Activated CD4-positive, alpha-beta T cell treated with anti-CD3 and anti-CD28 coated beads for 36 hours (primary cell): ENCODE data around the gene KLK15. TPM values are rescaled to one million over a fixed set of nuclear protein-coding genes. Genes with fewer than 3 reads are reported as not detected.

ENCODE experiments used
- ATAC-seq: fragments of 200-7000 bp; cut with Tn5 transposase; one replicate; pipeline ENCODE4 v1.10.0; 2021; ENCODE audit warnings: mild to moderate bottlenecking, moderate library complexity
- CTCF ChIA-PET: fragments of 350-600 bp; sonication (Branson Sonifier 250); formaldehyde crosslinking; loops from one replicate; lab custom pipeline; 2021; ENCODE audit warnings: antibody characterized with exemption; lab: Charles Lee
- POLR2A ChIA-PET: fragments of 350-600 bp; sonication (Branson Sonifier 250); formaldehyde crosslinking; loops from one replicate; lab custom pipeline; 2021; ENCODE audit warnings: antibody characterized with exemption, inconsistent platforms; lab: Charles Lee
- DNase-seq: peaks from one replicate; pipeline ENCODE4 v3.0.0-alpha.2; 2020
- H3K27ac Mint-ChIP-seq: one replicate; pipeline ENCODE4 v1.8.0; 2021; ENCODE audit warnings: mixed read lengths
- H3K27me3 Mint-ChIP-seq: one replicate; pipeline ENCODE4 v1.8.0; 2021; ENCODE audit warnings: mixed read lengths
- H3K36me3 Mint-ChIP-seq: one replicate; pipeline ENCODE4 v1.8.0; 2021; ENCODE audit warnings: low read depth, mixed read lengths
- H3K4me1 Mint-ChIP-seq: one replicate; pipeline ENCODE4 v1.8.0; 2021; ENCODE audit warnings: mixed read lengths
- H3K4me3 Mint-ChIP-seq: one replicate; pipeline ENCODE4 v1.8.0; 2021; ENCODE audit warnings: mild to moderate bottlenecking, moderate library complexity, mixed read lengths
- H3K9me3 Mint-ChIP-seq: one replicate; pipeline ENCODE4 v1.8.0; 2021; ENCODE audit warnings: low read depth, mixed read lengths
- intact Hi-C, 2 experiments: fragments of 100-400 bp; cut with DNase I in 1 of 2; cut with micrococcal nuclease in 1 of 2; formaldehyde crosslinking; loops; one replicate each; pipeline versions ENCODE4 v1.14.2 to v1.15.1; 2022 to 2024; cut with DNase I, micrococcal nuclease
- total RNA-seq, 2 experiments: library from RNA; stranded (reverse); gene quantifications; one replicate each; pipeline ENCODE4 v1.2.3, GENCODE V29; 2021

Gene KLK15
- total RNA-seq, 2 experiments from 2014 or later, result not detected

DNA sequence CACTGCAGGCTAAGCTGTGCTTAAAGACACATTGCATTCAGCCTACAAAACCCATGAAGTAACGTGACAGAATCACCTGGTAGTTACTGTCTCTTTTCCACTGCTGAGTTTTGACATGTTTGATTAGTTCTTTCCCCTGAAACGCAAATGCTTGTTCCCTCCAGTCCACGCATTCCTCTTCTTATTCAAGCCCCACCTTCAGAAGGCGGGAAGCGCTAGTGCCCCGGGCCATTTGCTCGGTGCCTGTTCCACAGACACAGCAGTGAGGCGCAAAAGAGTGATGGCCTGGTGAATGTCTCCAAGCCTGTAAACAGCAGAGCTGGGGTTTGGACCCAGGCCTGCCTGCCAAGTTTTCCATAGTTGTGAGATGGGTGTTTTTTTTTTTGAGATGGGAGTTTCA, 32.3 kb downstream of the KLK15 start:
- H3K27me3 Mint-ChIP-seq, result no peaks in the 10 kb centered on the region
- DNase-seq, result no peak
- no peaks in the 10 kb centered on the region for H3K9me3 Mint-ChIP-seq
- H3K27ac Mint-ChIP-seq, result peak overlapping the region; percentile 19
- POLR2A ChIA-PET, result interaction anchor here (0.6 to 0.7 kb wide), 3 partner anchors 16 to 783 kb away, joined by 3 to 5 read pairs (median 4); no protein-coding TSS in a partner anchor
- peaks cover 35% of the 10 kb centered on the region for H3K4me1 Mint-ChIP-seq
- H3K4me3 Mint-ChIP-seq, result peak overlapping the region; percentile 35
- peaks cover 65% of the 10 kb centered on the region for H3K36me3 Mint-ChIP-seq
- intact Hi-C loops, result loop anchor here in 1 of 2 experiments (5.0 kb wide), 1 partner anchor 444 kb away; no protein-coding TSS in a partner anchor
- no peak for ATAC-seq
- CTCF ChIA-PET, result interaction anchor here (1.1 to 1.2 kb wide), 2 partner anchors 18 to 131 kb away, joined by 3 to 4 read pairs; no protein-coding TSS in a partner anchor

GRCh38 chr19:50799547-50799851, 33.9 kb downstream of the KLK15 start:
- Mint-ChIP-seq H3K27ac (no peak overlapping the region), H3K4me1 (peaks cover 32% of the 10 kb centered on the region), H3K36me3 (peaks cover 65% of the 10 kb centered on the region), H3K4me3 (no peak overlapping the region), H3K9me3 (no peaks in the 10 kb centered on the region), H3K27me3 (no peaks in the 10 kb centered on the region)
- ChIA-PET POLR2A (no interaction called here), CTCF (no interaction called here)
- intact Hi-C loops, result loop anchor here in 1 of 2 experiments (10.0 kb wide), 1 partner anchor 435 kb away; the partner anchor contains the start of gene NAPSA
- ATAC-seq, result no peak
- DNase-seq, result no peak

GRCh38 chr19:50798659-50799546, 34.5 kb downstream of the KLK15 start:
- intact Hi-C loops, result loop anchor here in 1 of 2 experiments (10.0 kb wide), 1 partner anchor 434 kb away; the partner anchor contains the start of gene NAPSA
- CTCF ChIA-PET, result interaction anchor here (0.8 kb wide), 1 partner anchor 103 kb away, joined by 3 read pairs; no protein-coding TSS in a partner anchor
- ATAC-seq (no peak), DNase-seq (no peak)
- H3K9me3 Mint-ChIP-seq, result no peaks in the 10 kb centered on the region
- POLR2A ChIA-PET, result interaction anchor here (0.6 kb wide), 1 partner anchor 96 kb away, joined by 5 read pairs; no protein-coding TSS in a partner anchor
- H3K36me3 Mint-ChIP-seq, result peaks cover 61% of the 10 kb centered on the region
- no peak overlapping the region for H3K27ac Mint-ChIP-seq
- peaks cover 33% of the 10 kb centered on the region for H3K4me1 Mint-ChIP-seq
- H3K4me3 Mint-ChIP-seq, result no peak overlapping the region
- H3K27me3 Mint-ChIP-seq, result no peaks in the 10 kb centered on the region

GRCh38 chr19:50797781-50798658, 35.4 kb downstream of the KLK15 start:
- Mint-ChIP-seq H3K36me3 (peaks cover 52% of the 10 kb centered on the region), H3K9me3 (no peaks in the 10 kb centered on the region), H3K27ac (no peak overlapping the region), H3K4me3 (no peak overlapping the region), H3K27me3 (no peaks in the 10 kb centered on the region), H3K4me1 (peaks cover 27% of the 10 kb centered on the region)
- POLR2A ChIA-PET, result interaction anchor here (0.6 to 1.1 kb wide), 2 partner anchors 73 to 95 kb away, joined by 3 to 5 read pairs; no protein-coding TSS in a partner anchor
- intact Hi-C loops, result loop anchor here in 1 of 2 experiments (10.0 kb wide), 1 partner anchor 433 kb away; the partner anchor contains the start of gene NAPSA
- CTCF ChIA-PET, result interaction anchor here (0.6 to 0.9 kb wide), 3 partner anchors 37 to 481 kb away, joined by 3 to 4 read pairs (median 3); no protein-coding TSS in a partner anchor
- no peak for ATAC-seq
- no peak for DNase-seq

DNA sequence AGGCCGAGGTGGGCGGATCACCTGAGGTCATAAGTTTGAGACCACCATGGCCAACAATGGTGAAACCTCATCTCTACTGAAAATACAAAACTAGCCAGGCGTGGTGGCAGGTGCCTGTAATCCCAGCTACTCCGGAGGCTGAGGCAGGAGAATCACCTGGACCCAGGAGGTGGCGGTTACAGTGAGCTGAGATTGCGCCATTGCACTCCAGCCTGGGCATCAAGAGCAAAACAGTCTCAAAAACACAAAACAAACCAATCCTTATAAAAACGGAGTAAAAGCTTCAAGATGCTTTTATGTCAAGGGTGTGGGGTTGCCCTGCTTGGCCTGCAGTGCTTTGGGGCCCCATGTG, 36.0 kb downstream of the KLK15 start:
- ChIA-PET CTCF (interaction anchor here (0.6 to 0.9 kb wide), 2 partner anchors 38 to 481 kb away, joined by 3 to 4 read pairs; no protein-coding TSS in a partner anchor), POLR2A (interaction anchor here (1.1 kb wide), 1 partner anchor 73 kb away, joined by 3 read pairs; no protein-coding TSS in a partner anchor)
- intact Hi-C loops, result loop anchor here in 1 of 2 experiments (10.0 kb wide), 1 partner anchor 433 kb away; the partner anchor contains the start of gene NAPSA
- Mint-ChIP-seq H3K4me3 (no peak overlapping the region), H3K9me3 (no peaks in the 10 kb centered on the region), H3K27me3 (no peaks in the 10 kb centered on the region), H3K4me1 (peaks cover 21% of the 10 kb centered on the region), H3K27ac (no peak overlapping the region), H3K36me3 (peaks cover 46% of the 10 kb centered on the region)
- no peak for ATAC-seq
- DNase-seq, result no peak

GRCh38 chr19:50796634-50797428, 36.5 kb downstream of the KLK15 start:
- POLR2A ChIA-PET, result interaction anchor here (1.0 to 1.1 kb wide), 2 partner anchors 8 to 72 kb away, joined by 3 to 4 read pairs; no protein-coding TSS in a partner anchor
- ATAC-seq (no peak), DNase-seq (no peak)
- Mint-ChIP-seq H3K9me3 (no peaks in the 10 kb centered on the region), H3K27me3 (no peaks in the 10 kb centered on the region), H3K36me3 (peaks cover 40% of the 10 kb centered on the region), H3K27ac (no peak overlapping the region), H3K4me3 (no peak overlapping the region), H3K4me1 (peaks cover 15% of the 10 kb centered on the region)
- intact Hi-C loops, result loop anchor here in 1 of 2 experiments (10.0 kb wide), 1 partner anchor 432 kb away; the partner anchor contains the start of gene NAPSA
- CTCF ChIA-PET, result interaction anchor here (0.9 kb wide), 1 partner anchor 38 kb away, joined by 4 read pairs; no protein-coding TSS in a partner anchor

GRCh38 chr19:50796128-50796633, 37.2 kb downstream of the KLK15 start:
- H3K4me3 Mint-ChIP-seq, result no peak overlapping the region
- ATAC-seq, result peak; percentile 11
- no peak for DNase-seq
- intact Hi-C loops, result loop anchor here in 1 of 2 experiments (10.0 kb wide), 1 partner anchor 431 kb away; the partner anchor contains the start of gene NAPSA
- no peaks in the 10 kb centered on the region for H3K27me3 Mint-ChIP-seq
- no peak overlapping the region for H3K27ac Mint-ChIP-seq
- no peaks in the 10 kb centered on the region for H3K9me3 Mint-ChIP-seq
- peaks cover 34% of the 10 kb centered on the region for H3K36me3 Mint-ChIP-seq
- ChIA-PET CTCF (interaction anchor here (0.6 to 0.9 kb wide), 2 partner anchors 91 to 102 kb away, joined by 3 to 4 read pairs; no protein-coding TSS in a partner anchor), POLR2A (interaction anchor here (1.0 kb wide), 1 partner anchor 9 kb away, joined by 4 read pairs; no protein-coding TSS in a partner anchor)
- peaks cover 13% of the 10 kb centered on the region for H3K4me1 Mint-ChIP-seq

DNA sequence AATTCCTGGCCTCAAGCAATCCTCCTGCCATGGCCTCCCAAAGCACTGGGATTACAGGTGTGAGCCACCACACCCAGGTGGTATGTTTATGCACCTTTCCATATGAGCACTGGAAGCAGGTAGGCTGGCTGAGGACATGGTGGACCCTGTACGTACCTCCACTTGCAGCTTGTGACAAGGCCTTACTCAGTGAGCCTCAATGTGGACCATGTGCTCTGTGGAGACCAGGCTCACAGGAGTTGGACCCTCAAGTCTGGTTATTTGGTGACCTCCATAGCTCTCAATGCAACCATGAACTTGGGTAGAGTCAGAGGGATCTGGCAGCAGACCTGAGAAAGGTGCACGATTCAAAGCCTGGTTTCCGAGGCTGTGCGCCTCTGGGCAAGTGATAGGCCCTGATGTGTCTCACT, 37.7 kb downstream of the KLK15 start:
- CTCF ChIA-PET, result interaction anchor here (0.6 to 0.9 kb wide), 3 partner anchors 90 to 187 kb away, joined by 3 to 4 read pairs (median 4); no protein-coding TSS in a partner anchor
- intact Hi-C loops, result loop anchor here in 1 of 2 experiments (10.0 kb wide), 1 partner anchor 431 kb away; the partner anchor contains the start of gene NAPSA
- H3K4me3 Mint-ChIP-seq, result no peak overlapping the region
- peak; percentile 5 for ATAC-seq
- no peaks in the 10 kb centered on the region for H3K27me3 Mint-ChIP-seq
- peaks cover 8% of the 10 kb centered on the region for H3K4me1 Mint-ChIP-seq
- DNase-seq, result no peak
- peaks cover 29% of the 10 kb centered on the region for H3K36me3 Mint-ChIP-seq
- no peak overlapping the region for H3K27ac Mint-ChIP-seq
- POLR2A ChIA-PET, result interaction anchor here (0.9 to 1.4 kb wide), 4 partner anchors 9 to 71 kb away, joined by 3 to 5 read pairs (median 4); no protein-coding TSS in a partner anchor
- no peaks in the 10 kb centered on the region for H3K9me3 Mint-ChIP-seq

GRCh38 chr19:50794876-50795663, 38.3 kb downstream of the KLK15 start:
- DNase-seq (peak; percentile 47), ATAC-seq (peak; percentile 27)
- ChIA-PET POLR2A (interaction anchor here (0.9 to 1.4 kb wide), 3 partner anchors 10 to 70 kb away, joined by 3 to 5 read pairs (median 3); no protein-coding TSS in a partner anchor), CTCF (interaction anchor here (0.9 kb wide), 2 partner anchors 90 to 186 kb away, joined by 3 to 4 read pairs; no protein-coding TSS in a partner anchor)
- no peak overlapping the region for H3K27ac Mint-ChIP-seq
- peaks cover 26% of the 10 kb centered on the region for H3K36me3 Mint-ChIP-seq
- H3K27me3 Mint-ChIP-seq, result no peaks in the 10 kb centered on the region
- H3K9me3 Mint-ChIP-seq, result no peaks in the 10 kb centered on the region
- H3K4me1 Mint-ChIP-seq, result peaks cover 6% of the 10 kb centered on the region
- peak overlapping the region; percentile 26 for H3K4me3 Mint-ChIP-seq
- intact Hi-C loops, result loop anchor here in 1 of 2 experiments (5.0 to 10.0 kb wide), 2 partner anchors 127 to 430 kb away; partner anchors contain the start of gene NAPSA
